HCT116 (cell line): Measurements from ENCODE around the gene HDGF. TPM values are rescaled to one million over a fixed set of nuclear protein-coding genes. Genes with fewer than 3 reads are reported as not detected.

Source experiments
- ATAC-seq: fragments of 200-7000 bp; cut with Tn5 transposase; 2 replicates; pipeline ENCODE4 v1.9.1; 2020; ENCODE audit warnings: mild to moderate bottlenecking, moderate library complexity
- BruUV-seq: library from RNA; stranded (reverse); fragments of 400-500 nt; replicated peaks from 2 replicates; lab custom pipeline; 2021; lab: Mats Ljungman, UMichigan
- CTCF ChIA-PET: fragments of 300-600 bp; sonication (Branson Sonifier 250); formaldehyde crosslinking; loops from one replicate; lab custom pipeline; 2021; ENCODE audit warnings: antibody characterized with exemption; lab: Charles Lee
- POLR2A ChIA-PET: fragments of 300-600, 350-600 bp; sonication (Branson Sonifier 250); formaldehyde crosslinking; loops from one replicate; lab custom pipeline; 2021; ENCODE audit warnings: antibody characterized with exemption; lab: Charles Lee
- RAD21 ChIA-PET, 2 experiments: fragments of 300-600 bp; sonication (Branson Sonifier 250); formaldehyde crosslinking; loops; one replicate each; lab custom pipeline; 2023; ENCODE audit warnings: low total read pairs in 2 of 2; ENCODE audit not compliant: uncharacterized antibody in 2 of 2, unreplicated experiment in 2 of 2, low non-redundant PET in 1 of 2; lab: Charles Lee
- DNase-seq: peaks from one replicate; pipeline ENCODE4 v3.0.0-alpha.2; 2010; ENCODE audit warnings: low read depth, low spot score
- H2AFZ ChIP-seq: fragments of 200-600 bp; shearing (Covaris generic), sonication (generic); 2 replicates; pipeline ENCODE4 v1.6.1; 2017; ENCODE audit warnings: low read depth, mixed run types, mixed read lengths, antibody characterized with exemption, low read length; ENCODE audit not compliant: poor library complexity, severe bottlenecking
- H3K27ac ChIP-seq: 2 replicates; pipeline ENCODE4 v1.5.1; 2012; ENCODE audit warnings: low read depth, low read length
- H3K27me3 ChIP-seq: fragments of 200-600 bp; sonication (generic); 2 replicates; pipeline ENCODE4 v1.6.1; 2016; ENCODE audit warnings: mixed run types, low read length, mixed read lengths; ENCODE audit not compliant: insufficient read depth
- H3K36me3 ChIP-seq, 2 experiments: fragments of 200-500 bp in 1 of 2; fragments of 200-600 bp in 1 of 2; sonication (Bioruptor generic) in 1 of 2; sonication (generic) in 1 of 2; 2 replicates each; pipeline versions ENCODE4 v1.5.1 to v1.6.1; 2014 to 2016; ENCODE audit warnings: low read length in 2 of 2, inconsistent platforms in 1 of 2, mixed read lengths in 1 of 2, mixed run types in 1 of 2; ENCODE audit not compliant: insufficient read depth in 2 of 2, control insufficient read depth in 1 of 2
- H3K4me1 ChIP-seq, 2 experiments: fragments of 200-600 bp in 1 of 2; sonication (generic) in 1 of 2; 2 replicates each; pipeline versions ENCODE4 v1.5.1 to v1.6.1; 2012 to 2017; ENCODE audit warnings: low read length in 2 of 2, inconsistent platforms in 1 of 2, mild to moderate bottlenecking in 1 of 2, mixed read lengths in 1 of 2, mixed run types in 1 of 2, moderate library complexity in 1 of 2; ENCODE audit not compliant: insufficient read depth in 2 of 2, control insufficient read depth in 1 of 2
- H3K4me2 ChIP-seq: fragments of 200-600 bp; sonication (generic); 2 replicates; pipeline ENCODE4 v1.6.1; 2017; ENCODE audit warnings: mixed run types, low read length, mixed read lengths
- H3K4me3 ChIP-seq, 2 experiments: fragments of 200-600 bp in 1 of 2; sonication (generic) in 1 of 2; replicated peaks in 1 of 2; 2 replicates each; pipeline ENCODE4 v1.5.1; 2011 to 2016; ENCODE audit warnings: low read length in 2 of 2, control low read depth in 1 of 2, low read depth in 1 of 2, mild to moderate bottlenecking in 1 of 2, mixed read lengths in 1 of 2, mixed run types in 1 of 2
- H3K79me2 ChIP-seq: fragments of 200-600 bp; sonication (generic); 2 replicates; pipeline ENCODE4 v1.6.1; 2017; ENCODE audit warnings: mild to moderate bottlenecking, mixed run types, low read length, moderate library complexity, mixed read lengths; ENCODE audit not compliant: insufficient read depth
- H3K9ac ChIP-seq: fragments of 200-600 bp; sonication (generic); 2 replicates; pipeline ENCODE4 v1.6.1; 2016; ENCODE audit warnings: low read length, mixed read lengths
- H3K9me2 ChIP-seq: fragments of 200-600 bp; sonication (generic), shearing (Covaris generic); 2 replicates; pipeline ENCODE4 v1.6.1; 2017; ENCODE audit warnings: mixed run types, mild to moderate bottlenecking, moderate library complexity; ENCODE audit not compliant: insufficient read depth
- H3K9me3 ChIP-seq, 2 experiments: fragments of 200-500 bp in 1 of 2; fragments of 200-600 bp in 1 of 2; sonication (Bioruptor generic) in 1 of 2; sonication (generic) in 1 of 2; 2 replicates each; pipeline ENCODE4 v1.6.1; 2014 to 2017; ENCODE audit warnings: low read length in 2 of 2, mixed read lengths in 2 of 2, inconsistent platforms in 1 of 2, low read depth in 1 of 2, mild to moderate bottlenecking in 1 of 2, mixed run types in 1 of 2, moderate library complexity in 1 of 2; ENCODE audit not compliant: control insufficient read depth in 1 of 2, insufficient read depth in 1 of 2
- H4K20me1 ChIP-seq: fragments of 200-600 bp; sonication (generic), shearing (Covaris generic); 2 replicates; pipeline ENCODE4 v1.6.1; 2017; ENCODE audit warnings: mixed run types, mild to moderate bottlenecking, moderate library complexity; ENCODE audit not compliant: insufficient read depth
- EZH2 ChIP-seq: fragments of 200-600 bp; sonication (generic); IDR thresholded peaks from 2 replicates; pipeline ENCODE4 v1.6.1; 2017; ENCODE audit warnings: antibody characterized with exemption, mixed run types
- EZH2phosphoT487 ChIP-seq: fragments of 200-600 bp; IDR thresholded peaks from 2 replicates; pipeline ENCODE4 v1.6.1; 2018; ENCODE audit warnings: antibody characterized with exemption, borderline replicate concordance
- JUND ChIP-seq: IDR thresholded peaks from 2 replicates; pipeline ENCODE4 v1.6.1; 2012
- SRF ChIP-seq: IDR thresholded peaks from 2 replicates; pipeline ENCODE4 v1.6.1; 2012; ENCODE audit warnings: low read depth
- TCF7L2 ChIP-seq: IDR thresholded peaks from 2 replicates; pipeline ENCODE4 v1.7.0; 2011; ENCODE audit warnings: borderline replicate concordance, inconsistent platforms; ENCODE audit not compliant: insufficient read depth, insufficient read length; ENCODE audit errors: extremely low read depth
- YY1 ChIP-seq: IDR thresholded peaks from 2 replicates; pipeline ENCODE4 v1.6.1; 2011; ENCODE audit warnings: low read length, low read depth, moderate library complexity, mild to moderate bottlenecking; ENCODE audit not compliant: insufficient replicate concordance; ENCODE audit errors: extremely low read depth
- intact Hi-C: fragments of 100-400 bp; cut with micrococcal nuclease; formaldehyde crosslinking; loops from 2 replicates; pipeline ENCODE4 v1.10.0; 2022
- total RNA-seq: library from RNA; stranded (reverse); gene quantifications from one replicate; pipeline ENCODE4 v1.2.1, GENCODE V29; 2021; ENCODE audit not compliant: unreplicated experiment
- TF ChIP-seq, protein P1 (sequence below), 3 experiments: fragments of 200-600 bp in 1 of 3; sonication (generic) in 1 of 3; IDR thresholded peaks in 2 of 3; conservative IDR thresholded peaks in 1 of 3; 2 replicates each; pipeline ENCODE4 v1.5.1; 2012 to 2017; ENCODE audit warnings: low read depth in 2 of 3, low read length in 2 of 3, antibody characterized with exemption in 1 of 3, borderline replicate concordance in 1 of 3, control low read depth in 1 of 3, mild to moderate bottlenecking in 1 of 3, mixed read lengths in 1 of 3, mixed run types in 1 of 3, moderate library complexity in 1 of 3; ENCODE audit not compliant: insufficient read depth in 1 of 3
- TF ChIP-seq, protein P2 (sequence below): IDR thresholded peaks from 2 replicates; pipeline ENCODE4 v1.6.1; 2011; ENCODE audit warnings: mild to moderate bottlenecking, low read length, moderate library complexity; ENCODE audit not compliant: insufficient replicate concordance; ENCODE audit errors: extremely low read depth

The HDGF gene
- total RNA-seq, 1 experiment from 2014 or later: 304 TPM

DNA sequence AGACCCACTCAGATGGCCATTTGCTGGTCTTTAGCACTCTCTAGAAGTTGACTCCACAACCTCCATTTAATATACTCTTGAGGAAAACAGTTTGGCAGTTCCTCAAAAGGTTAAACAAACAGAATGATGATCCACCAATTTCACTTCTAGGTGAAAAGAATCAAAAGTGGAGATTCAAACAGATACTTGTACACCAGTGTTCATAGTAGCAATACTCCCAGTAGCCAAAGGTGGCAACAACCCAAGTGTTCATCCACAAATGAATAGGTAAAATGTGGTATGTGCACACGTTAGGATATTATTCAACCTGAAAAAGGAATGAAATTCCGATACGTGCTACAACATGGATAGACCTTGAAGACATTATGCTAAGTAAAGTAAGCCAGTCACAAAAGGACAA lies 22.1 kb upstream of the HDGF start:
- no peak for TF ChIP-seq EZH2phosphoT487
- TF ChIP-seq, protein P1, sequence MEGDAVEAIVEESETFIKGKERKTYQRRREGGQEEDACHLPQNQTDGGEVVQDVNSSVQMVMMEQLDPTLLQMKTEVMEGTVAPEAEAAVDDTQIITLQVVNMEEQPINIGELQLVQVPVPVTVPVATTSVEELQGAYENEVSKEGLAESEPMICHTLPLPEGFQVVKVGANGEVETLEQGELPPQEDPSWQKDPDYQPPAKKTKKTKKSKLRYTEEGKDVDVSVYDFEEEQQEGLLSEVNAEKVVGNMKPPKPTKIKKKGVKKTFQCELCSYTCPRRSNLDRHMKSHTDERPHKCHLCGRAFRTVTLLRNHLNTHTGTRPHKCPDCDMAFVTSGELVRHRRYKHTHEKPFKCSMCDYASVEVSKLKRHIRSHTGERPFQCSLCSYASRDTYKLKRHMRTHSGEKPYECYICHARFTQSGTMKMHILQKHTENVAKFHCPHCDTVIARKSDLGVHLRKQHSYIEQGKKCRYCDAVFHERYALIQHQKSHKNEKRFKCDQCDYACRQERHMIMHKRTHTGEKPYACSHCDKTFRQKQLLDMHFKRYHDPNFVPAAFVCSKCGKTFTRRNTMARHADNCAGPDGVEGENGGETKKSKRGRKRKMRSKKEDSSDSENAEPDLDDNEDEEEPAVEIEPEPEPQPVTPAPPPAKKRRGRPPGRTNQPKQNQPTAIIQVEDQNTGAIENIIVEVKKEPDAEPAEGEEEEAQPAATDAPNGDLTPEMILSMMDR (IDR thresholded peaks at IDR 0.05 in 2 of 3, conservative IDR thresholded peaks at IDR 0.05 in 1 of 3; ENCODE audit: borderline replicate concordance in 1 of 3, insufficient read depth in 1 of 3, low read depth in 2 of 3, low read length in 2 of 3): peak in 1 of 3 experiments; percentile 27; a peak in 1 of 6 replicates
- Histone ChIP-seq H3K9me2 (no peaks in the 10 kb centered on the region), H3K9ac (no peak overlapping the region), H3K79me2 (peaks cover 97% of the 10 kb centered on the region), H3K4me3 (no peak overlapping the region), H3K27me3 (no peaks in the 10 kb centered on the region), H2AFZ (no peak overlapping the region), H3K9me3 (no peaks in the 10 kb centered on the region), H3K36me3 (peaks cover 5 to 22% of the 10 kb centered on the region in 2 experiments; a peak in 2 of 4 replicates), H3K4me2 (no peak overlapping the region), H3K27ac (no peak overlapping the region), H3K4me1 (peaks cover 7 to 11% of the 10 kb centered on the region in 2 experiments), H4K20me1 (no peaks in the 10 kb centered on the region)
- ATAC-seq (peak; percentile 50; the same call in 1 of the 2 replicates), DNase-seq (no peak)
- RAD21 ChIA-PET: no interaction called here
- BruUV-seq: no TSS peak
- CTCF ChIA-PET: no interaction called here
- POLR2A ChIA-PET: no interaction called here
- intact Hi-C loops: no loop called here

DNA sequence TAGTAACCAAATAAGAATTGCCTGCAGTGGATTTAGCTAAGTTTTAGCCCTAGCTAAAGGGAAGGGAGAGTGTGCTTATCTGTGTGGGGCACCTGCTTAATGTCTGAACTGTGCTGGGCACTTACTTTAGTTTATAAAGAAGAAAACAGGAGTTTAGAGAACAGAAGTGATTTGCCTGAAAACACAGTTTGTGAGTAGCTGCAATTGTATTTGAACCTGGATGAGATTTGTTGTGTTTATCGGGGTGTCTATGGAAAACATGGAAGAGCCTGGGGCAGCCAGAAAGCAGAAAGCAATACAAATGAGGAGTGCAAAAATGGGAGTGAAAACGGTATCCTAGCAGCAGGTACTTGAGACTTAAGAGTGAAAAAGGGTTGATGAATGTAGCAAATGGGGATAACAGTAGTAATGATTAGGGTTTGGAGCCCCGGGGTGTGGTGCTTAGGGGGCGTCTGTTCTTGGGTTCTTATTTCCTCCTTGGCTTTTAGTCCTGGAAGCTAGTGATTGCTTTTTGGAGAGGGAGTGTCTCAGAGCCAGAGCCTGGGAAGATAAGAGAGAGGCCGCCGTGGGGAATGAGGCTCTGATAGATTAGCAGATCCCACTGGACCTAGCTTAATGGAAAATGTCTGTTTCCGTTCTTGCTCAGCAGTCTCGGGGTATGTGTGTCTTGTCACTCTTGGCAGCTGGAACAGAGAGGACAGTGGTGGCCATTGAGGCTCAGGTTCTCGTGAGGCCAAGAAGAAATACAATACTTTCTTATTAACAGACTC lies 21.4 kb upstream of the HDGF start:
- H3K27me3 ChIP-seq: no peaks in the 10 kb centered on the region
- H3K4me3 ChIP-seq: no peak overlapping the region
- no peaks in the 10 kb centered on the region for H3K9me2 ChIP-seq
- intact Hi-C loops: no loop called here
- H2AFZ ChIP-seq: no peak overlapping the region
- H3K4me1 ChIP-seq: peaks cover 7 to 12% of the 10 kb centered on the region in 2 experiments
- ChIA-PET CTCF (interaction anchor here (1.5 kb wide), 2 partner anchors 41 to 155 kb away, joined by 4 read pairs; no protein-coding TSS in a partner anchor), POLR2A (interaction anchor here (0.6 kb wide), 1 partner anchor 21 kb away, joined by 6 read pairs; no protein-coding TSS in a partner anchor), RAD21 (no interaction called here)
- DNase-seq: no peak
- TF ChIP-seq SRF (no peak), EZH2 (no peak), EZH2phosphoT487 (no peak), YY1 (no peak), TCF7L2 (no peak), JUND (no peak)
- TF ChIP-seq, protein P2, sequence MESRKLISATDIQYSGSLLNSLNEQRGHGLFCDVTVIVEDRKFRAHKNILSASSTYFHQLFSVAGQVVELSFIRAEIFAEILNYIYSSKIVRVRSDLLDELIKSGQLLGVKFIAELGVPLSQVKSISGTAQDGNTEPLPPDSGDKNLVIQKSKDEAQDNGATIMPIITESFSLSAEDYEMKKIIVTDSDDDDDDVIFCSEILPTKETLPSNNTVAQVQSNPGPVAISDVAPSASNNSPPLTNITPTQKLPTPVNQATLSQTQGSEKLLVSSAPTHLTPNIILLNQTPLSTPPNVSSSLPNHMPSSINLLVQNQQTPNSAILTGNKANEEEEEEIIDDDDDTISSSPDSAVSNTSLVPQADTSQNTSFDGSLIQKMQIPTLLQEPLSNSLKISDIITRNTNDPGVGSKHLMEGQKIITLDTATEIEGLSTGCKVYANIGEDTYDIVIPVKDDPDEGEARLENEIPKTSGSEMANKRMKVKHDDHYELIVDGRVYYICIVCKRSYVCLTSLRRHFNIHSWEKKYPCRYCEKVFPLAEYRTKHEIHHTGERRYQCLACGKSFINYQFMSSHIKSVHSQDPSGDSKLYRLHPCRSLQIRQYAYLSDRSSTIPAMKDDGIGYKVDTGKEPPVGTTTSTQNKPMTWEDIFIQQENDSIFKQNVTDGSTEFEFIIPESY: no peak
- no TSS peak for BruUV-seq
- no peak for ATAC-seq
- H3K27ac ChIP-seq: no peak overlapping the region
- H4K20me1 ChIP-seq: no peaks in the 10 kb centered on the region
- no peak overlapping the region for H3K4me2 ChIP-seq
- H3K9ac ChIP-seq: no peak overlapping the region
- no peaks in the 10 kb centered on the region for H3K9me3 ChIP-seq
- peaks cover 97% of the 10 kb centered on the region for H3K79me2 ChIP-seq
- H3K36me3 ChIP-seq: peaks cover 5 to 22% of the 10 kb centered on the region in 2 experiments; a peak in 2 of 4 replicates
